Central memory CD4-positive, alpha-beta T cell (primary cell): ENCODE results near the gene CPEB1.

Experiments
- DNase-seq: peaks from one replicate; pipeline ENCODE4 v3.0.0; 2022
- total RNA-seq, 3 experiments: gene quantifications; one replicate each; lab custom pipeline; 2026; lab: John Stamatoyannopoulos, UW

CPEB1 gene
- 0 to 0.19 (median 0.18) reads per million in 3 experiments for total RNA-seq

GRCh38 chr15:82647045-82647834, at the start of gene CPEB1:
Gene CPEB1, minus strand, starts transcription at chr15:82647363. Its CDS starts 18,904 bp downstream, at chr15:82628459.
- peak; percentile 22 for DNase-seq

GRCh38 chr15:82692171-82692570, 45.0 kb upstream of the CPEB1 start:
- no peak for DNase-seq

GRCh38 chr15:82689147-82689546, 42.0 kb upstream of the CPEB1 start:
- no peak for DNase-seq

GRCh38 chr15:82688691-82689090, 41.5 kb upstream of the CPEB1 start:
- no peak for DNase-seq

- DNase-seq, result no peak
These were observed 34.2 kb upstream of the CPEB1 start for GRCh38 chr15:82681371-82681770.

GRCh38 chr15:82680200-82681102, 33.3 kb upstream of the CPEB1 start:
- peak; percentile 78 for DNase-seq

GRCh38 chr15:82679626-82680199, 32.5 kb upstream of the CPEB1 start:
- DNase-seq, result no peak

- no peak for DNase-seq
These were observed 30.7 kb upstream of the CPEB1 start for GRCh38 chr15:82677720-82678323.

GRCh38 chr15:82674873-82675272, 27.7 kb upstream of the CPEB1 start:
- DNase-seq, result no peak

- no peak for DNase-seq
These were observed 23.5 kb upstream of the CPEB1 start for GRCh38 chr15:82670699-82671098.

GRCh38 chr15:82666606-82667005, 19.4 kb upstream of the CPEB1 start:
- no peak for DNase-seq

- DNase-seq, result no peak
These were observed 16.9 kb upstream of the CPEB1 start for GRCh38 chr15:82664021-82664420.

- peak; percentile 13 for DNase-seq
These were observed 16.0 kb upstream of the CPEB1 start for GRCh38 chr15:82663186-82663600.

- DNase-seq, result no peak
These were observed 15.5 kb upstream of the CPEB1 start for GRCh38 chr15:82662641-82663040.

GRCh38 chr15:82660378-82660777, 13.2 kb upstream of the CPEB1 start:
- DNase-seq, result no peak

GRCh38 chr15:82656641-82657266, 9.6 kb upstream of the CPEB1 start:
- no peak for DNase-seq

- DNase-seq, result no peak
These were observed 8.4 kb upstream of the CPEB1 start for GRCh38 chr15:82655606-82656005.

- DNase-seq, result no peak
These were observed 6.5 kb upstream of the CPEB1 start for GRCh38 chr15:82653483-82654168.

- DNase-seq, result no peak
These were observed 4.5 kb upstream of the CPEB1 start for GRCh38 chr15:82651708-82652107.

- DNase-seq, result no peak
These were observed 3.0 kb upstream of the CPEB1 start for GRCh38 chr15:82650046-82650670.
